Calu3 (cell line): Measurements from ENCODE around the gene PPP1R9A. TPM values are rescaled to one million over a fixed set of nuclear protein-coding genes. Genes with fewer than 3 reads are reported as not detected.

Experiments
- BruUV-seq: library from RNA; stranded (reverse); fragments of 400-500 nt; replicated peaks from 2 replicates; lab custom pipeline; 2021; lab: Mats Ljungman, UMichigan
- CTCF ChIA-PET: fragments of 300-600 bp; sonication (Branson Sonifier 250); formaldehyde crosslinking; loops from one replicate; lab custom pipeline; 2022; ENCODE audit warnings: antibody characterized with exemption; lab: Charles Lee
- DNase-seq: peaks from one replicate; pipeline ENCODE4 v3.0.0; 2022
- H3K27ac Mint-ChIP-seq: one replicate; pipeline ENCODE4 v1.8.0; 2022; ENCODE audit warnings: mixed read lengths; ENCODE audit not compliant: unreplicated experiment
- H3K27me3 Mint-ChIP-seq: one replicate; pipeline ENCODE4 v1.8.0; 2022; ENCODE audit warnings: mixed read lengths; ENCODE audit not compliant: unreplicated experiment
- H3K36me3 Mint-ChIP-seq: one replicate; pipeline ENCODE4 v1.8.0; 2022; ENCODE audit warnings: mild to moderate bottlenecking, moderate library complexity, mixed read lengths; ENCODE audit not compliant: insufficient read depth, unreplicated experiment
- H3K4me1 Mint-ChIP-seq: one replicate; pipeline ENCODE4 v1.8.0; 2022; ENCODE audit warnings: mild to moderate bottlenecking, low read depth, mixed read lengths; ENCODE audit not compliant: unreplicated experiment
- H3K4me3 Mint-ChIP-seq: one replicate; pipeline ENCODE4 v1.8.0; 2022; ENCODE audit warnings: mild to moderate bottlenecking, low read depth, moderate library complexity, mixed read lengths; ENCODE audit not compliant: unreplicated experiment
- H3K9me3 Mint-ChIP-seq: one replicate; pipeline ENCODE4 v1.8.0; 2022; ENCODE audit warnings: low read depth, mixed read lengths; ENCODE audit not compliant: unreplicated experiment
- CTCF ChIP-seq: fragments of 200-600 bp; IDR thresholded peaks from one replicate; pipeline ENCODE4 v1.8.0; 2022; ENCODE audit warnings: antibody characterized with exemption; ENCODE audit not compliant: unreplicated experiment
- intact Hi-C: fragments of 100-400 bp; cut with micrococcal nuclease; formaldehyde crosslinking; loops from one replicate; pipeline ENCODE4 v1.10.0; 2022; ENCODE audit not compliant: unreplicated experiment
- total RNA-seq: library from RNA; stranded (reverse); gene quantifications from 2 replicates; pipeline ENCODE4 v1.2.3, GENCODE V29; 2022

The PPP1R9A gene
- total RNA-seq, 1 experiment from 2014 or later: 19.4 TPM

- Mint-ChIP-seq H3K27ac (no peak overlapping the region), H3K27me3 (no peaks in the 10 kb centered on the region), H3K36me3 (no peaks in the 10 kb centered on the region), H3K4me3 (no peak overlapping the region), H3K9me3 (peaks cover 3% of the 10 kb centered on the region), H3K4me1 (no peaks in the 10 kb centered on the region)
- BruUV-seq: no TSS peak
- TF ChIP-seq CTCF: no peak
- DNase-seq: no peak
- intact Hi-C loops: no loop called here
- CTCF ChIA-PET: no interaction called here
Observed at GRCh38 chr7:95169678-95170077, 262.3 kb downstream of the PPP1R9A start.

GRCh38 chr7:95172420-95172819 lies 265.0 kb downstream of the PPP1R9A start:
- BruUV-seq: no TSS peak
- no peaks in the 10 kb centered on the region for H3K9me3 Mint-ChIP-seq
- no peak overlapping the region for H3K27ac Mint-ChIP-seq
- H3K36me3 Mint-ChIP-seq: no peaks in the 10 kb centered on the region
- TF ChIP-seq CTCF: no peak
- H3K4me3 Mint-ChIP-seq: no peak overlapping the region
- no peaks in the 10 kb centered on the region for H3K27me3 Mint-ChIP-seq
- H3K4me1 Mint-ChIP-seq: no peaks in the 10 kb centered on the region
- no peak for DNase-seq
- intact Hi-C loops: no loop called here
- CTCF ChIA-PET: interaction anchor here (1.0 kb wide), 2 partner anchors 12 to 355 kb away, joined by 3 to 4 read pairs; no protein-coding TSS in a partner anchor

- no peaks in the 10 kb centered on the region for H3K4me1 Mint-ChIP-seq
- no TSS peak for BruUV-seq
- no peak for DNase-seq
- intact Hi-C loops: no loop called here
- H3K9me3 Mint-ChIP-seq: no peaks in the 10 kb centered on the region
- no peak overlapping the region for H3K27ac Mint-ChIP-seq
- no peaks in the 10 kb centered on the region for H3K27me3 Mint-ChIP-seq
- H3K36me3 Mint-ChIP-seq: no peaks in the 10 kb centered on the region
- TF ChIP-seq CTCF: no peak
- no peak overlapping the region for H3K4me3 Mint-ChIP-seq
- CTCF ChIA-PET: no interaction called here
Observed at GRCh38 chr7:95190515-95190914, 283.1 kb downstream of the PPP1R9A start.

- Mint-ChIP-seq H3K4me3 (no peak overlapping the region), H3K9me3 (no peaks in the 10 kb centered on the region), H3K27me3 (no peaks in the 10 kb centered on the region), H3K4me1 (no peaks in the 10 kb centered on the region), H3K27ac (no peak overlapping the region), H3K36me3 (no peaks in the 10 kb centered on the region)
- no peak for TF ChIP-seq CTCF
- no peak for DNase-seq
- BruUV-seq: no TSS peak
- CTCF ChIA-PET: no interaction called here
- intact Hi-C loops: no loop called here
Observed at GRCh38 chr7:95191795-95192194, 284.4 kb downstream of the PPP1R9A start.

- no peaks in the 10 kb centered on the region for H3K4me1 Mint-ChIP-seq
- DNase-seq: no peak
- no peak overlapping the region for H3K4me3 Mint-ChIP-seq
- no peaks in the 10 kb centered on the region for H3K36me3 Mint-ChIP-seq
- no peaks in the 10 kb centered on the region for H3K27me3 Mint-ChIP-seq
- H3K27ac Mint-ChIP-seq: no peak overlapping the region
- H3K9me3 Mint-ChIP-seq: no peaks in the 10 kb centered on the region
- CTCF ChIA-PET: no interaction called here
- TF ChIP-seq CTCF: no peak
- intact Hi-C loops: no loop called here
- BruUV-seq: no TSS peak
Observed at GRCh38 chr7:95198863-95199262, 291.5 kb downstream of the PPP1R9A start.
